ENCODE results near the gene HOXD10.

Gene HOXD10

GRCh38 chr2:176151442-176152287 is 35.1 kb downstream of the HOXD10 start, which contains the start of gene HOXD4:
HOXD4 (plus strand) TSS chr2:176151550; CDS start chr2:176151634, 84 bp downstream.
- Histone ChIP-seq H3K27me3 (ENCODE audit: control insufficient read depth in 1 of 2, insufficient read depth in 2 of 2, low read length in 2 of 2) (peaks cover 61 to 89% of the 10 kb centered on the region in 2 donors), H3K36me3 (ENCODE audit: control insufficient read depth in 2 of 2, insufficient read depth in 2 of 2, low read length in 2 of 2) (no peaks in the 10 kb centered on the region), H3K9me3 (ENCODE audit: control insufficient read depth in 2 of 2, low read length in 2 of 2) (no peaks in the 10 kb centered on the region), H3K9ac (ENCODE audit: low read length in 2 of 2) (no peak within 1 kb of the TSS), H3K4me3 (ENCODE audit: low read length in 2 of 2) (peak within 1 kb of the TSS in 1 of 2 donors; percentile 29), H3K4me1 (ENCODE audit: control insufficient read depth, insufficient read depth, low read length) (peaks cover 3% of the 10 kb centered on the region), H3K27ac (ENCODE audit: low read length) (no peak within 1 kb of the TSS)

- no peak overlapping the region for H3K4me3 ChIP-seq (ENCODE audit: low read length in 2 of 2)
- no peaks in the 10 kb centered on the region for H3K36me3 ChIP-seq (ENCODE audit: control insufficient read depth in 2 of 2, insufficient read depth in 2 of 2, low read length in 2 of 2)
- H3K27ac ChIP-seq (ENCODE audit: low read length) = no peak overlapping the region
- no peaks in the 10 kb centered on the region for H3K9me3 ChIP-seq (ENCODE audit: control insufficient read depth in 2 of 2, low read length in 2 of 2)
- H3K27me3 ChIP-seq (ENCODE audit: control insufficient read depth in 1 of 2, insufficient read depth in 2 of 2, low read length in 2 of 2) = peaks cover 58 to 90% of the 10 kb centered on the region in 2 donors
- H3K4me1 ChIP-seq (ENCODE audit: control insufficient read depth, insufficient read depth, low read length) = peaks cover 8% of the 10 kb centered on the region
- H3K9ac ChIP-seq (ENCODE audit: low read length in 2 of 2) = no peak overlapping the region
These were observed 36.0 kb downstream of the HOXD10 start for GRCh38 chr2:176152350-176153181.

- no peak overlapping the region for H3K4me3 ChIP-seq (ENCODE audit: low read length in 2 of 2)
- no peaks in the 10 kb centered on the region for H3K36me3 ChIP-seq (ENCODE audit: control insufficient read depth in 2 of 2, insufficient read depth in 2 of 2, low read length in 2 of 2)
- peaks cover 52 to 89% of the 10 kb centered on the region in 2 donors for H3K27me3 ChIP-seq (ENCODE audit: control insufficient read depth in 1 of 2, insufficient read depth in 2 of 2, low read length in 2 of 2)
- H3K9me3 ChIP-seq (ENCODE audit: control insufficient read depth in 2 of 2, low read length in 2 of 2) = no peaks in the 10 kb centered on the region
- H3K9ac ChIP-seq (ENCODE audit: low read length in 2 of 2) = no peak overlapping the region
- no peak overlapping the region for H3K27ac ChIP-seq (ENCODE audit: low read length)
- peaks cover 17% of the 10 kb centered on the region for H3K4me1 ChIP-seq (ENCODE audit: control insufficient read depth, insufficient read depth, low read length)
These were observed 38.1 kb downstream of the HOXD10 start for GRCh38 chr2:176154576-176155252.

GRCh38 chr2:176155356-176156044 is 38.9 kb downstream of the HOXD10 start:
- Histone ChIP-seq H3K27me3 (ENCODE audit: control insufficient read depth in 1 of 2, insufficient read depth in 2 of 2, low read length in 2 of 2) (peaks cover 52 to 90% of the 10 kb centered on the region in 2 donors), H3K9me3 (ENCODE audit: control insufficient read depth in 2 of 2, low read length in 2 of 2) (no peaks in the 10 kb centered on the region), H3K27ac (ENCODE audit: low read length) (no peak overlapping the region), H3K4me3 (ENCODE audit: low read length in 2 of 2) (no peak overlapping the region), H3K4me1 (ENCODE audit: control insufficient read depth, insufficient read depth, low read length) (peaks cover 22% of the 10 kb centered on the region), H3K9ac (ENCODE audit: low read length in 2 of 2) (no peak overlapping the region), H3K36me3 (ENCODE audit: control insufficient read depth in 2 of 2, insufficient read depth in 2 of 2, low read length in 2 of 2) (no peaks in the 10 kb centered on the region)

GRCh38 chr2:176156301-176156806 is 39.8 kb downstream of the HOXD10 start:
- Histone ChIP-seq H3K4me3 (ENCODE audit: low read length in 2 of 2) (no peak overlapping the region), H3K36me3 (ENCODE audit: control insufficient read depth in 2 of 2, insufficient read depth in 2 of 2, low read length in 2 of 2) (no peaks in the 10 kb centered on the region), H3K9ac (ENCODE audit: low read length in 2 of 2) (no peak overlapping the region), H3K4me1 (ENCODE audit: control insufficient read depth, insufficient read depth, low read length) (peaks cover 22% of the 10 kb centered on the region), H3K27me3 (ENCODE audit: control insufficient read depth in 1 of 2, insufficient read depth in 2 of 2, low read length in 2 of 2) (peaks cover 54 to 90% of the 10 kb centered on the region in 2 donors), H3K27ac (ENCODE audit: low read length) (no peak overlapping the region), H3K9me3 (ENCODE audit: control insufficient read depth in 2 of 2, low read length in 2 of 2) (no peaks in the 10 kb centered on the region)

- no peak within 1 kb of the TSS for H3K27ac ChIP-seq (ENCODE audit: low read length)
- H3K9ac ChIP-seq (ENCODE audit: low read length in 2 of 2) = no peak within 1 kb of the TSS
- H3K27me3 ChIP-seq (ENCODE audit: control insufficient read depth in 1 of 2, insufficient read depth in 2 of 2, low read length in 2 of 2) = peaks cover 55 to 90% of the 10 kb centered on the region in 2 donors
These were observed 40.4 kb downstream of the HOXD10 start, which contains the start of gene HOXD3 for GRCh38 chr2:176156807-176157498. HOXD3 (plus strand) TSS chr2:176157307; CDS start chr2:176169115, 11,808 bp downstream.

GRCh38 chr2:176157499-176158185 is 41.1 kb downstream of the HOXD10 start:
- no peak overlapping the region for H3K9ac ChIP-seq (ENCODE audit: low read length in 2 of 2)
- peaks cover 18% of the 10 kb centered on the region for H3K4me1 ChIP-seq (ENCODE audit: control insufficient read depth, insufficient read depth, low read length)
- H3K4me3 ChIP-seq (ENCODE audit: low read length in 2 of 2) = peak overlapping the region in 1 of 2 donors; percentile 40
- no peaks in the 10 kb centered on the region for H3K9me3 ChIP-seq (ENCODE audit: control insufficient read depth in 2 of 2, low read length in 2 of 2)
- no peaks in the 10 kb centered on the region for H3K36me3 ChIP-seq (ENCODE audit: control insufficient read depth in 2 of 2, insufficient read depth in 2 of 2, low read length in 2 of 2)
- no peak overlapping the region for H3K27ac ChIP-seq (ENCODE audit: low read length)
- peaks cover 58 to 93% of the 10 kb centered on the region in 2 donors for H3K27me3 ChIP-seq (ENCODE audit: control insufficient read depth in 1 of 2, insufficient read depth in 2 of 2, low read length in 2 of 2)

More at GRCh38 chr2:176156807-176157498, 40.4 kb downstream of the HOXD10 start, which contains the start of gene HOXD3:
- Histone ChIP-seq H3K36me3 (ENCODE audit: control insufficient read depth in 2 of 2, insufficient read depth in 2 of 2, low read length in 2 of 2) (no peaks in the 10 kb centered on the region), H3K9me3 (ENCODE audit: control insufficient read depth in 2 of 2, low read length in 2 of 2) (no peaks in the 10 kb centered on the region), H3K4me3 (ENCODE audit: low read length in 2 of 2) (peak within 1 kb of the TSS in 1 of 2 donors; percentile 40), H3K4me1 (ENCODE audit: control insufficient read depth, insufficient read depth, low read length) (peaks cover 19% of the 10 kb centered on the region)

- Histone ChIP-seq H3K36me3 (ENCODE audit: control insufficient read depth in 2 of 2, insufficient read depth in 2 of 2, low read length in 2 of 2) (no peaks in the 10 kb centered on the region), H3K4me1 (ENCODE audit: control insufficient read depth, insufficient read depth, low read length) (peaks cover 18% of the 10 kb centered on the region), H3K9me3 (ENCODE audit: control insufficient read depth in 2 of 2, low read length in 2 of 2) (no peaks in the 10 kb centered on the region), H3K27me3 (ENCODE audit: control insufficient read depth in 1 of 2, insufficient read depth in 2 of 2, low read length in 2 of 2) (peaks cover 59 to 92% of the 10 kb centered on the region in 2 donors), H3K9ac (ENCODE audit: low read length in 2 of 2) (no peak overlapping the region), H3K4me3 (ENCODE audit: low read length in 2 of 2) (peak overlapping the region in 1 of 2 donors; percentile 15), H3K27ac (ENCODE audit: low read length) (no peak overlapping the region)
These were observed 41.6 kb downstream of the HOXD10 start for GRCh38 chr2:176158186-176158591.
